GM18502 (cell line): ENCODE data around the gene TMEM132D.

ENCODE experiments used
- ATAC-seq: cut with Tn5 transposase; IDR thresholded peaks from one replicate; pipeline ENCODE4 v1.9.1; 2021; ENCODE audit warnings: mild to moderate bottlenecking; ENCODE audit not compliant: unreplicated experiment, poor library complexity

TMEM132D gene

GRCh38 chr12:129873833-129874208 lies 30.0 kb downstream of the TMEM132D start:
- ATAC-seq, result no peak

GRCh38 chr12:129873111-129873832 lies 30.6 kb downstream of the TMEM132D start:
- ATAC-seq, result no peak

GRCh38 chr12:129871991-129872972 lies 31.5 kb downstream of the TMEM132D start:
- no peak for ATAC-seq

- no peak for ATAC-seq
Observed at GRCh38 chr12:129870796-129871195, 33.0 kb downstream of the TMEM132D start.

- no peak for ATAC-seq
Observed at GRCh38 chr12:129870136-129870535, 33.7 kb downstream of the TMEM132D start.

- ATAC-seq, result no peak
Observed at GRCh38 chr12:129868575-129868974, 35.2 kb downstream of the TMEM132D start.

- ATAC-seq, result no peak
Observed at GRCh38 chr12:129863938-129864337, 39.9 kb downstream of the TMEM132D start.

GRCh38 chr12:129862561-129863175 lies 41.2 kb downstream of the TMEM132D start:
- ATAC-seq, result no peak

GRCh38 chr12:129861951-129862350 lies 41.9 kb downstream of the TMEM132D start:
- ATAC-seq, result no peak

- no peak for ATAC-seq
Observed at GRCh38 chr12:129854591-129854990, 49.2 kb downstream of the TMEM132D start.

GRCh38 chr12:129851296-129851695 lies 52.5 kb downstream of the TMEM132D start:
- no peak for ATAC-seq

- no peak for ATAC-seq
Observed at GRCh38 chr12:129848876-129849275, 54.9 kb downstream of the TMEM132D start.

GRCh38 chr12:129847063-129847462 lies 56.8 kb downstream of the TMEM132D start:
- ATAC-seq, result no peak

GRCh38 chr12:129844662-129845220 lies 59.1 kb downstream of the TMEM132D start:
- no peak for ATAC-seq

GRCh38 chr12:129841251-129841650 lies 62.6 kb downstream of the TMEM132D start:
- no peak for ATAC-seq

- ATAC-seq, result no peak
Observed at GRCh38 chr12:129840145-129840884, 63.5 kb downstream of the TMEM132D start.

- no peak for ATAC-seq
Observed at GRCh38 chr12:129839679-129840078, 64.1 kb downstream of the TMEM132D start.

GRCh38 chr12:129831294-129831693 lies 72.5 kb downstream of the TMEM132D start:
- ATAC-seq, result no peak

GRCh38 chr12:129830796-129831195 lies 73.0 kb downstream of the TMEM132D start:
- no peak for ATAC-seq

- no peak for ATAC-seq
Observed at GRCh38 chr12:129827866-129828384, 75.9 kb downstream of the TMEM132D start.
